NCI-H446 treated with DMSO at 0.1 percent for 48 hours (cell line): ENCODE results near the gene PRKRA.
"Not testable (repeated sequence)": the region's sequence is repeated elsewhere in the genome, so short reads cannot be mapped to it uniquely, and the experiment has no call there.

ENCODE experiments used
- DNase-seq: peaks from one replicate; lab custom pipeline; 2025; lab: John Stamatoyannopoulos, UW

Gene PRKRA

GRCh38 chr2:178450774-178451525, at the start of gene PRKRA, which contains the start of gene PJVK:
Gene PRKRA (minus strand): TSS chr2:178451175. CDS start chr2:178451030, 145 bp downstream.
Gene PJVK (plus strand): TSS chr2:178451378. CDS start chr2:178453410, 2,032 bp downstream.
- DNase-seq = peak; percentile 87

- DNase-seq = no peak
These were observed 48.7 kb upstream of the PRKRA start for GRCh38 chr2:178499640-178500039.

- DNase-seq = no peak
These were observed 47.2 kb upstream of the PRKRA start for GRCh38 chr2:178498137-178498536.

GRCh38 chr2:178496049-178496448, 45.1 kb upstream of the PRKRA start:
- DNase-seq = no peak

GRCh38 chr2:178491612-178492011, 40.6 kb upstream of the PRKRA start:
- DNase-seq = no peak

- DNase-seq = no peak
These were observed 34.4 kb upstream of the PRKRA start for GRCh38 chr2:178485356-178485755.

- DNase-seq = peak; percentile 68
These were observed 33.5 kb upstream of the PRKRA start for GRCh38 chr2:178484245-178485041.

- DNase-seq = no peak
These were observed 31.5 kb upstream of the PRKRA start for GRCh38 chr2:178482437-178482836.

GRCh38 chr2:178480227-178481181, 29.5 kb upstream of the PRKRA start, which contains the start of gene PLEKHA3:
Gene PLEKHA3 (plus strand): TSS chr2:178480457. CDS start chr2:178480870, 413 bp downstream.
- DNase-seq = peak; percentile 89

GRCh38 chr2:178479758-178480226, 28.8 kb upstream of the PRKRA start:
- DNase-seq = no peak

- DNase-seq = no peak
These were observed 28.3 kb upstream of the PRKRA start for GRCh38 chr2:178479275-178479616.

GRCh38 chr2:178478439-178479274, 27.7 kb upstream of the PRKRA start, which contains the start of gene FKBP7:
Gene FKBP7 (minus strand): TSS chr2:178478600. CDS start chr2:178478499, 101 bp downstream.
- peak; percentile 60 for DNase-seq

- no peak for DNase-seq
These were observed 27.1 kb upstream of the PRKRA start for GRCh38 chr2:178478130-178478438.

GRCh38 chr2:178477443-178478129, 26.6 kb upstream of the PRKRA start:
- no peak for DNase-seq

GRCh38 chr2:178476477-178476876, 25.5 kb upstream of the PRKRA start:
- no peak for DNase-seq

- DNase-seq = no peak
These were observed 23.6 kb upstream of the PRKRA start for GRCh38 chr2:178474560-178474959.

GRCh38 chr2:178473931-178474330, 23.0 kb upstream of the PRKRA start:
- DNase-seq = no peak

GRCh38 chr2:178473373-178473772, 22.4 kb upstream of the PRKRA start:
- DNase-seq = no peak

- not testable (repeated sequence) for DNase-seq
These were observed 20.3 kb upstream of the PRKRA start for GRCh38 chr2:178471313-178471712.

GRCh38 chr2:178469219-178469849, 18.4 kb upstream of the PRKRA start:
- DNase-seq = no peak
